ENCODE data around the gene TC2N. TPM values are rescaled to one million over a fixed set of nuclear protein-coding genes. Genes with fewer than 3 reads are reported as not detected.

Gene TC2N
- total and polyA plus RNA-seq, 9 of the 15 experiments (the other 6 are each of a cell fraction or from before 2014, with no cell fraction given), result 2.0 to 12.5 (median 7.3) TPM

DNA sequence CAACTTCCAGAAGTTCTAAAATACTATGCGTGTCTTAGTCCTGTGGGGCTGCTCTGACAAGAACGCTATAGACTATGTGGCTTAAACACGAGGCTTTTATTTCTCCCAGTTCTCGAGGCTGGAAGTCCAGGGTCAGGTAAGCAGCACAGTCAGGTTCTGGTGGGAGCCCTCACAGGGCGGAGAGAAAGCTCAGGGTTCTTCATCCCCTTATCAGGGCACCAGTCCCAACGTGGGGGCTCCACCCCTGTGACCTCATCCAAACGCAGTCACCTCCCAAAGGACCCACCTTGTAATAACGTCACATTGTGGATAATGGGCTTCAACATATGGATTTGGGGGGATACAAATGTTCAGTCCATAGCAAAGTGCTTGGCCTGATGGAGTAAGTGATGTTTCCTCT lies 37.1 kb upstream of the TC2N start:
- no peaks in the 10 kb centered on the region for H3K9me3 ChIP-seq (replicated peaks; ENCODE audit: control insufficient read depth, insufficient read depth, low read depth, low read length)
- H3K79me2 ChIP-seq (ENCODE audit: control insufficient read depth, insufficient read depth, low read length), result no peaks in the 10 kb centered on the region
- H3K4me2 ChIP-seq (ENCODE audit: insufficient read depth, low read length), result no peak overlapping the region
- no TSS peak for BruUV-seq (replicated peaks)
- H3K9ac ChIP-seq (ENCODE audit: insufficient read depth in 1 of 2, low read depth in 2 of 2, low read length in 2 of 2), result no peak overlapping the region
- in situ Hi-C loops (cut with MboI) (no loop called here), intact Hi-C loops (cut with micrococcal nuclease) (no loop called here)
- no peaks in the 10 kb centered on the region for H3K36me3 ChIP-seq (ENCODE audit: control insufficient read depth, insufficient read depth, low read length)
- FAIRE-seq (no peak), ATAC-seq (no peak), DNase-seq (ENCODE audit: extremely low read depth in 1 of 4, low spot score in 3 of 4) (no peak)
- TF ChIP-seq, protein P1, sequence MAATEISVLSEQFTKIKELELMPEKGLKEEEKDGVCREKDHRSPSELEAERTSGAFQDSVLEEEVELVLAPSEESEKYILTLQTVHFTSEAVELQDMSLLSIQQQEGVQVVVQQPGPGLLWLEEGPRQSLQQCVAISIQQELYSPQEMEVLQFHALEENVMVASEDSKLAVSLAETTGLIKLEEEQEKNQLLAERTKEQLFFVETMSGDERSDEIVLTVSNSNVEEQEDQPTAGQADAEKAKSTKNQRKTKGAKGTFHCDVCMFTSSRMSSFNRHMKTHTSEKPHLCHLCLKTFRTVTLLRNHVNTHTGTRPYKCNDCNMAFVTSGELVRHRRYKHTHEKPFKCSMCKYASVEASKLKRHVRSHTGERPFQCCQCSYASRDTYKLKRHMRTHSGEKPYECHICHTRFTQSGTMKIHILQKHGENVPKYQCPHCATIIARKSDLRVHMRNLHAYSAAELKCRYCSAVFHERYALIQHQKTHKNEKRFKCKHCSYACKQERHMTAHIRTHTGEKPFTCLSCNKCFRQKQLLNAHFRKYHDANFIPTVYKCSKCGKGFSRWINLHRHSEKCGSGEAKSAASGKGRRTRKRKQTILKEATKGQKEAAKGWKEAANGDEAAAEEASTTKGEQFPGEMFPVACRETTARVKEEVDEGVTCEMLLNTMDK (IDR thresholded peaks at IDR 0.05; ENCODE audit: borderline replicate concordance, insufficient read depth, low read depth, low read length, poor library complexity, severe bottlenecking), result no peak
- TF ChIP-seq ZNF274 (IDR thresholded peaks at IDR 0.05; ENCODE audit: borderline replicate concordance, low read depth, low read length) (no peak), NFE2L1 (tag; IDR thresholded peaks at IDR 0.05; ENCODE audit: borderline replicate concordance, low read depth) (no peak), NCOA4 (IDR thresholded peaks at IDR 0.05; ENCODE audit: partially characterized antibody) (no peak), ZNF668 (CRISPR knock-in tag; IDR thresholded peaks at IDR 0.05) (no peak), ZNF696 (CRISPR knock-in tag; conservative IDR thresholded peaks at IDR 0.05) (no peak), PCBP1 (IDR thresholded peaks at IDR 0.05; ENCODE audit: low read depth, low read length, poor library complexity, severe bottlenecking) (no peak), ZNF764 (CRISPR knock-in tag; IDR thresholded peaks at IDR 0.05; ENCODE audit: low read depth) (no peak)
- TF ChIP-seq, protein P2, sequence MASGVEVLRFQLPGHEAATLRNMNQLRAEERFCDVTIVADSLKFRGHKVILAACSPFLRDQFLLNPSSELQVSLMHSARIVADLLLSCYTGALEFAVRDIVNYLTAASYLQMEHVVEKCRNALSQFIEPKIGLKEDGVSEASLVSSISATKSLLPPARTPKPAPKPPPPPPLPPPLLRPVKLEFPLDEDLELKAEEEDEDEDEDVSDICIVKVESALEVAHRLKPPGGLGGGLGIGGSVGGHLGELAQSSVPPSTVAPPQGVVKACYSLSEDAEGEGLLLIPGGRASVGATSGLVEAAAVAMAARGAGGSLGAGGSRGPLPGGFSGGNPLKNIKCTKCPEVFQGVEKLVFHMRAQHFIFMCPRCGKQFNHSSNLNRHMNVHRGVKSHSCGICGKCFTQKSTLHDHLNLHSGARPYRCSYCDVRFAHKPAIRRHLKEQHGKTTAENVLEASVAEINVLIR (CRISPR knock-in tag; IDR thresholded peaks at IDR 0.05), result no peak
- H2AFZ ChIP-seq (ENCODE audit: low read depth, low read length), result no peak overlapping the region
- H3K4me3 ChIP-seq, result no peak overlapping the region
- ChIA-PET CTCF (ENCODE audit: low intra/inter-chr PET ratio) (no interaction called here), POLR2A (interaction anchor here (0.6 kb wide), 1 partner anchor 48 kb away, joined by 3 read pairs; no protein-coding TSS in a partner anchor)
- H3K27me3 ChIP-seq (ENCODE audit: control insufficient read depth in 2 of 2, insufficient read depth in 2 of 2, low read length in 2 of 2), result peaks cover 0 to 11% of the 10 kb centered on the region in 2 experiments; a peak in 1 of 5 replicates
- 0% methylated on average over 7 of the region's 8 CpGs for WGBS (ENCODE audit: insufficient coverage, low coverage, missing lambda C conversion rate)
- no peak overlapping the region for H3K27ac ChIP-seq (ENCODE audit: extremely low read depth, low read depth, low read length)
- H4K20me1 ChIP-seq (replicated peaks; ENCODE audit: control insufficient read depth, insufficient read depth, low read length), result no peaks in the 10 kb centered on the region
- no peaks in the 10 kb centered on the region for H3K9me1 ChIP-seq (ENCODE audit: control insufficient read depth, insufficient read depth, low read length)
- H3K4me1 ChIP-seq (replicated peaks in 1 of 2; ENCODE audit: control insufficient read depth in 2 of 2, insufficient read depth in 2 of 2, low read length in 2 of 2), result no peaks in the 10 kb centered on the region
